HUDEP-2 (cell line): Measurements from ENCODE around the gene GMDS.
"Not testable (repeated sequence)": the region's sequence is repeated elsewhere in the genome, so short reads cannot be mapped to it uniquely, and the experiment has no call there.

ENCODE experiments used
- DNase-seq, 76 experiments: peaks; one replicate each; lab custom pipeline; 2025; ENCODE audit not compliant: unreplicated experiment in 76 of 76; lab: John Stamatoyannopoulos, UW

GMDS gene

DNA sequence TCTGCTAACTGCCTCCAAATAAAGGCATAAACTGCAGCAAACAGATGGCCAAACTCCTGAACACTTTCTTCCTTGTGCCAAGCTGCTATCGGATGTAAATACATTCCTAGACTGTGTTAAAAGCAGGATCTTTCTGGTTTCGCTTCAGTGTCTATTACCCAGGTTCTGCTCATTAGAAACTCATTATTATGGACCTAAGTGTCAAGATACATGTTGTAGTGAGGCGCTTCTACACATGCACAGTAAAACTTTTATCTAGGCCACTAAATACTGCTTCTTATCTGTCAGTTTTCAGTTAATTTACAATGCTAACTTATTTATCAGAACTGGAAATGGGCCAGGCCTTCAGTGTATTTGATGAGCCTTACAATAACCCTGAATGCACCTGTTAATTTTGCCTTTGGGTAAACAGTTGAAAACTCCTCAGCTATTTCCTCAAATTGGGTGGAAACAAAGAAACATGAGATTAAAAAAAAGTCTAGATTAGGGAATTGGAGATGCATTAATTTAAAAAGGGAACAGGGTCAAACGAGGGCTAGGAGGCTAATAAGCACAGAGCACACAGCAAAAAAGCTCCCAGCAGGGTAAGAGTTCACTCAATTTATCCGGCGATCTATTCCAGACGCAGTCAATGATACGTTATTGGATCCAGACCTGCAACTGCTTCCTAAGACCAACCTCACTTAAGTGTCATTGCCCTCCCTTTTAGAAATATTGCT, 395.1 kb downstream of the GMDS start:
- peak in 1 of 76 experiments; percentile 20 for DNase-seq

- DNase-seq = no peak
Measured at GRCh38 chr6:1849691-1850090, 395.7 kb downstream of the GMDS start.

DNA sequence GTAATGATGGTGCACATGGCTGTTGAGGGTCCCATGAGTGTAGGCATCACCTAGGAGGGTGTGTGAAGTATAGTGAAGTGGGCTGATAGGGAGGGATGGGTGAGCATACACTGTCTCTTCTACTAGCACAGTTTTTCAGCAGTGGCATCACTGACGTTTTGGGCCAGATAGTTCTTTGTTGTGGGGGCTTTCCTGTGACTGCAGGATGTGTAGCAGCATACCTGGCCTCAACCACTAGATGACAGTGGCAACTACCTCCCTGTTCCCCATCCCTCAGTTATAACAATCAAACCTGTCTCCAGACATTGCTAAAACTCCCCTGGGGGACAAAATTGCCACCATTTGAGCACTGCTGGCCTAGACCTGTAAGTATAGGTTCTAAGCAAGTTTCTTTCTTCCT, 396.7 kb downstream of the GMDS start:
- no peak for DNase-seq

GRCh38 chr6:1846611-1847010, 398.8 kb downstream of the GMDS start:
- no peak for DNase-seq

DNA sequence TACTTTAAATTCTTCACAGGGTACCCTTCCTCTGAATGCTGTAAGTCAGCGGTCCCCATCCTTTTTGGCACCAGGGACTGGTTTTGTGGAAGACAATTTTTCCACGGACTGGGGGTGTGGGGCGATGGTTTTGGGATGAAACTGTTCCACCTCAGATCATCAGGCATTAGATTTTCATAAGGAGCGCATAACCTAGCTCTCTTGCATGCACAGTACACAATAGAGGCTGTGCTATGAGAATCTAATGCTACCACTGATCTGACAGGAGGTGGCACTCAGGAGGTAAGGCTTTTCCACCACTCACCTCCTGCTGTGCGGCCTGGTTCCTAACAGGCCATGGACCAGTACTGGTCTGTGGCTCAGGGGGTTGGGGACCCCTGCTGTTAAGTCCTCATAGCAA, 399.9 kb downstream of the GMDS start:
- not testable (repeated sequence) for DNase-seq

- DNase-seq = no peak
Measured at GRCh38 chr6:1842334-1842733, 403.1 kb downstream of the GMDS start.

DNA sequence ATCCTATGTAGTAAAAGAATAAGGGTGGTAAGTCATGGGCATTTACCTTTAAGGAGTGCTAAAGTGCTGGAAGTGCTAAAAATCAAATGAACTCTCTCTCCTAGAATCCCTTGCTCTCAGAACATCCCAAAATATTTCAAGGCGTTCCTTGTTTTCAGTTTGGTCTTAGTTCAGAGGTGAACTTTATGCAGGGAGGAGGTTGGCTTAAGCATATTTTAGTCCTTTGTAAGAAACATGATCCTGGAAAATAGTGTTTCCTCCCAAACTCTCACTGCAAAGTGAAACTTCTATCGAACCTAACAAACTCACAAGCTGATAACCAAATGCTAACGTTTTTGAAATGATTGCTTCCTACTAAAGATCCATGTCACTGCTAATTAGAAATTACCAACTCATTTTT, 404.3 kb downstream of the GMDS start:
- DNase-seq = no peak

DNA sequence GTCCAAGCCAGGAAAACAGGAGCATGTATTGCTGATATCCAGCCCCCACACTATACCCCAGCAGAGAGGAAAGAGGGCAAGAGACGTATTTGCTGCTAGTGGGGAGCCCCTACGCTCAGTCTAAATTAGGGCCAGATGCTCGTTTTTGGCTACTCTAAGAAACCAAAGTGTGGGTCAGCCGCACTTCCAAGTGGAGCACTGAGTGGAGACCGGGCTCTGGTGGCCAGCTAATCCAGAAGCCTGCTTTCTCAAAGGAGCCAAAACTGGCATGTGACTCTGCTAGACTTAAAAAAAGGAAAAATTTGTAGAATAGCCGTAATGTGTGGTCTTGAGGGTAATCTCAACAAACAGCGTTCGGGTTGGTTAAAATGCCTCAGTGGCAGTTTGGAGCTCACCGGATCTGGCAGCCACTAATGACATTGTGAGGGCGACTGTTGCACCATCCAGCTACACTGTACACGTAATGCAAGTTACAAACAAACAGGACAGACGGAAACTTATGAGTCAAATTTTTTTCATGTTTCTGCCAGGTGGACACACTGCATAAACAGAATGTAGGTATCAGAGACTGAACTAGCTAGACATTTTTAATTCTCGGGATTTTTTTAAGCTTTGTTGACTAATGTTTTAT, 404.8 kb downstream of the GMDS start:
- no peak for DNase-seq

GRCh38 chr6:1839361-1839760, 406.0 kb downstream of the GMDS start:
- no peak for DNase-seq

DNA sequence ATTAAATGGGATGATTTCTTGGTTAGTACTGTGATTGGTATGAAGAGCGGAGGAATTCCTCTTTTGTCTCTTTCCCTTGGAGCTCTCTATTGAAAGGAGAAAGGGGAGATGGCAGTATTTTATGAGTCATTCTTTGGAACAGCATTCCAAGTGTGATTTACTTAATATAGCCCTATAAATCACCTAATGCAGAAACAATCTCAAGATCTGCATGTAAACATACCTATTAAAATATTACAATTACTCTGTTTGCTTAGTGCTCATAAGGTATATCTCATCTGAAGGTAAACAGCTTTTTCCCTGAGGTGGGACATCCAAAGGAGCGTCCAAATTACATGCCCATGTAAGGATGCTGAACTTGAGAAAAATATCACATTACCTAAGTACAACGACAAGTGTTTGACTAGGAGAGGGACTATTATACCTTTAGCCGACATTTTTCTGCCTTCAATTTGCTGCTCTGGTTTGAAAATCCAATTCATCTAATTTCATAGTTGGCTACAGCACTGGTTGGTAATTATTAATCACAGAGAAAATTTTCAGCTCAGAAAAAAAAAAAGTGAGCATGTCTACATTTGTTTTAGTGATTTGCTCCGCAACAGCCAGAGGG, 406.7 kb downstream of the GMDS start:
- DNase-seq = no peak

DNA sequence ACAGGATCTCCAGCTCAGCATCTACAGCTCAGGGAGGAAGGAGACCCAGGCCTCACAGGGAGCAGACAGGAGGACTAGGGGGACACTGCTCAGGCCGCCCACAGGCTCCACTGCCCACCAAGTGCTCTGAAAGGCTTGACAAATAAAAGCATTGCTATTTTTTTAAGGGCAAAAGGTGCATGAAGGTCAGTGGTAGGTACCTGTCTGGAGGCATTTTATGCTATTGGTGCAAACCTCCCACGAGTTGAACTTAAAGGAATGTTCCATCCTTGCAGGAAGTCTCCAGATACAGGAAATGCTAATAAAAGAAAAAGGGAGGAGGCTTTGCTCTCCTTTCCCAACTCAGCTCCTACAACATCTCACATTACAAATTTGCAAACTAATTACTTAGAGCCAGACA, 407.6 kb downstream of the GMDS start:
- no peak for DNase-seq

- DNase-seq = no peak
Measured at GRCh38 chr6:1836690-1837089, 408.7 kb downstream of the GMDS start.

DNA sequence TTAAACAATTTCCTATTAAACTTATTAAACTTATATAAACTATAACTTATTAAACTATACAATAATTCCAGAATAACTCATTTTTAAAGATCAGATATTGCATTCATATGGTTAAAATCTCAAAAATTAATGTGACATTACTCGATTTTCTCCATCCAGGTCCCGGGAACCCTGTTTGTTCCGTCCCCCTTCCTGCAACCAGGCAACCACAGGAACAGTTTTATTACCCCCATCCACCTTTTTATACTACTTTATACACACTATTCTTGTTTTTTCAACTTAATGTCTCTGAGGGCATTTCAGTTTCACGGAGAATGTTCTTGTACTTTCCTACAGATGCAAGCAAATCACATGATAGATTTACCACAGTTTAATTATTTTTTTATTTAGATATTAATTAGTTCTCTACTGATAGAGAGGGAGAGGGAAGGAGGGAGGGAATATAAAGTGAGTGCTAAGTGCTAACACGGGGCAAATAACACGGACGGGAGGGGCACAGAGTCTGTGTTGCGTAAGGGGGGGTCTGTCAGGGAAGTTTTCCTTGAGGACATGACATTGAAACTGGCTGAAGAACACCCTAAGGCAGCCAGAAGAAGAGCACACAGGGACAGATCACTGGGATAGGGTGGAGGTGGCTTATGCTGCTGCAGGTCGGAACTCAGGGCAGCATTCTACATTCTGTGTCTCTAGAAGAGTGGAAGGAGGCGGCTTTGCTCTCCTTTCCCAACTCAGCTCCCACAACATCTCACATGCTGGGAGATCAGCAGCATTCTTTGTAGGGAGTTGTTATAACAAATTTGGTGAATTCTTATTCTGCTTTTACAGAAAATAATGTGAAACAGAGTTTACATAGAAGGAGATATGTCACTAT, 410.5 kb downstream of the GMDS start:
- DNase-seq = no peak

DNA sequence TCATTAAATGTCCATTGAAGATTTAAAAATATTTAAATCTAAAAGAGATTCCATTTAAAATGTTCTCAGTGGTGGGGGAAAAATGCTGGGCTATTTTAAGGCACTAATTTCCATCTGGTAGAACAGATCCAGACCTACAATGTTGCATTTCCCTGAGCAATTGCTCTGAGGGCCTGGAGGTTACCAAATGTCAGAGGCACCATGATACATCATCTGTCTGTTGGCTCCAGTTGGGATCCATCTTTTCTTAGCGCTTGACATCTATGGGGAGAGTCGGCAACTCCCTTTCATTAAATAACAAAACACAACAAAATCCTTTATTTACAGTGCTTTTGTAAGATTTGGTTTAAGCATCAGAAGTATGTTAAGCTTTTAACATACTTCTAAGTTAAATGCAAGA, 411.2 kb downstream of the GMDS start:
- no peak for DNase-seq

DNA sequence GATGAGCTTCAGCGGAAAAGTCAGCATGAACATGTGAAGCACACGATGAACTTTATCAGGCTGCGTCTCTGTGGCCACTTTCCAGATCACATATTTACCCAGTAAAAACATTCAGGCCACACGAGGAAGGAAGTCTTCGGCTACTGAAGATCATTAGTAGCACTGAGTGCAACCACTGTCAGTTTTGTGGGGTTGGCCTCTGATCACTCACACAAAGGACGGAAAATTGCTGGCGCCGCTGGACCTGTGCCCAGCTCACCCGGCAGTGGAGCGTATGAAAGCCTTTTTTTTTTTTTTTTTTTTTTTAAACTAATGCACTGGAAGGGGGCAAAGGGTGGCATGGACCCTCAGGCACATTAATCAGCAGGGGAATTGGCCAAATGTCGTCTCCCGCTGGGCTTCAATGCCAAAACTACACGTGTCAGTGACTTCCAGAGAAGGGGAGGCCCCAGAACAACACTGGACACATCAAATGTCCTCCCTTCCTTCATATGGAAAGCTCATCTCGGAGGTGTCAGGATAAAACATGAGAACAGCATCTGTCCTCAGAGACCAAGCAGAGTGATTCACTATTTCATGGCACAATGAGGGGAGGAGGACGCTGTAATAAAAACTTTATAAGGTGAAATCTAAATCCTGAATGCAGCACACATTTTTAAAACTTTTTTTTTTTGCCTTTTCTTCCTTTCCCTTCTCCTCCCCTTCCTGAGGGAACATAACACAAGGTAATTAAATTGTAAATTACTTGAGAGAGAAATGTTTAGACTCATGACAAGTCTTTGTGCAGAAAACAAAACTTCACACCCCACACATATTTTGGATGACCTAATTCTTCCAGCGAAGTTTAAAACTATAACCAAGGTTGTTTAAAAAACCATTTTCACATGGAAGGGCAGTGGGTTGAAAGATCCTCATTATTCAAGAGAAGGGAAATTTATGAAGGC, 412.3 kb downstream of the GMDS start:
- peak in 1 of 76 experiments; percentile 12 for DNase-seq

GRCh38 chr6:1832358-1832757, 413.0 kb downstream of the GMDS start:
- no peak for DNase-seq

DNA sequence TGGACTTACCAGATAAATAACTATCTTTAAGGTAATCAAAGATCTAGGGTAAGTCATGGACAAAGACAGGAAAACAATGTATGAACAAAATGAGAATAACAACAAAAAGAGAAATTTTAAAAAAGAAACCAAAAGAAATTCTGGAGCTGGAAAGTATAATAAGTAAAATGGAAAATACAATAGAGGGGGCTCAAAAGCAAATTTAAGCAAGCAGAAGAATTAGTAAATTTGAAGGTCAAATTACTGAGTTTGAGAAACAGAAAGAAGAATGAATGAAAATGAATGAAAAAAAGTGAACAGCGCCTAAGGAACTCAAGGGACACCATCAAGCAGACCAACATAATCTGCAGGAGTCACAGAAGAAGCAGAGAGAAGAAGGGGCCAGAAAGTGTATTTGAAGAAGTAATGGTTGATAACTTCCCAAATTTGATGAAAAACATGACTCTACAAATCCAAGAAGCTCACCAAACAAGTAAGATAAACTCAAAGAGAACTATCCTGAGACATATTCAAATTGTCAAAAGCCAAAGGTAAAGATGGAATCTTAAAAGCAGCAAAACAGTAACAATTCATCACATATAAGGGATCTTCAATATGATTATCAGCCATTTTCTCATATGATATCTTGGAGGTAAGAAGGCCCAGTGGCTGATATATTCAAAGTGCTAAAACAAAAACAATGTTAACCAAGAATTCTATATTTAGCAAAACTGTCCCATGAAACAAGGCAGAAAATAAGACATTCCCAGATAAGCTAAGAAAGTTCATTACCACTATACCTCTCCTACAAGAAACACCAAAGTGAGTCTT, 417.2 kb downstream of the GMDS start:
- no peak for DNase-seq

- no peak for DNase-seq
Measured at GRCh38 chr6:1825926-1826325, 419.5 kb downstream of the GMDS start.

- no peak for DNase-seq
Measured at GRCh38 chr6:1825277-1825676, 420.1 kb downstream of the GMDS start.
